Stimulated activated CD4-positive, alpha-beta T cell treated with anti-CD3 and anti-CD28 coated beads, Interleukin-2, amount 100 ng/mL, for 48 hours (primary cell): ENCODE data around the gene FOXL3.
A peak's percentile ranks its signal among the peaks of the same experiment; 100 is the strongest.

Experiments used
- DNase-seq, 2 donors: peaks; one replicate each; pipeline ENCODE4 v3.0.0-alpha.2; 2020

The FOXL3 gene

DNA sequence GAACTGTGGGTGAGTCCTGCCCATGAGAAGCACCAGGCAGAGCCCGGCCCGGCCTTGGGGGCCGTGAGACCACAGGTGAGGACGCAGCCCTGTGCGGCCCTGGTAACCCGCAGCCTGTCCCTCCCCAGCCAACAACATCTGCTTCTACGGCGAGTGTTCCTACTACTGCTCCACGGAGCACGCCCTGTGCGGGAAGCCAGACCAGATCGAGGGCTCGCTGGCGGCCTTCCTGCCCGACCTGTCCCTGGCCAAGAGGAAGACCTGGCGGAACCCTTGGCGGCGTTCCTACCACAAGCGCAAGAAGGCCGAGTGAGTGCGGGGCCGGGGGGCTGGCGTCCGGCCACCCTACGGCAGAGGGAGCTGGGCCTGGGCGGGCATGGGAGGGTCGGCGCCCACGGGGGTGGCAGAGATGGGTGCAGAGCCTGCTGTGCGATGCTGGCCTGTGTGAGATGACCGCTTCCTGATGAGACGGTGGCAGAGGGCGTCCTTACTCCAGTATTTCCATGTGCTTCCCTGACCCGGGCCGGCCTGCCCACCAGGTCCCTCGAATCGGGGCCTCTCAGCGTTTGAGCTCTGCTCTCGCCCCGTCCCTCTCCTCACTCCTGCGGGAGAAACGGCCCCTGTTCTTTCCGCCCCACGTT is 34.1 kb upstream of the FOXL3 start:
- no peak for DNase-seq

DNA sequence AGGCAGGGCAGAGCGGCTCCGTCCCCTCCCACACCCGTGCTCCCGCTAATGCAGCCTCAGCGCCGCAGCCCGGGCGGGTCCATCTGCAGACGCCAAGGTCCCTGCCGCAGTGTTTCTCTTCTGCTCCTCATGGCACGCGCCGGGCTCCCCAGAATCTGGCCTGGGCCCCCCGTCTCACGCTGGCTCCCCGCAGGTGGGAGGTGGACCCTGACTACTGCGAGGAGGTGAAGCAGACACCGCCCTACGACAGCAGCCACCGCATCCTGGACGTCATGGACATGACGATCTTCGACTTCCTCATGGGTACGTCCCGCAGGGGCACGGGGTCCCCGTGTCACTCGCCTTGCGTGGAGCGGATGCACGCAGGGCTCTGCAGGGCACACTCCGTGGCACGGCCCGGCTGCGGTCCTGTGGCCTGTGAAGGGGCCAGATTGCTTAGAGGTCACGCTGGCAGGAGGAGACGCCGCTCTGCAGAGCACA is 33.5 kb upstream of the FOXL3 start:
- no peak for DNase-seq

DNA sequence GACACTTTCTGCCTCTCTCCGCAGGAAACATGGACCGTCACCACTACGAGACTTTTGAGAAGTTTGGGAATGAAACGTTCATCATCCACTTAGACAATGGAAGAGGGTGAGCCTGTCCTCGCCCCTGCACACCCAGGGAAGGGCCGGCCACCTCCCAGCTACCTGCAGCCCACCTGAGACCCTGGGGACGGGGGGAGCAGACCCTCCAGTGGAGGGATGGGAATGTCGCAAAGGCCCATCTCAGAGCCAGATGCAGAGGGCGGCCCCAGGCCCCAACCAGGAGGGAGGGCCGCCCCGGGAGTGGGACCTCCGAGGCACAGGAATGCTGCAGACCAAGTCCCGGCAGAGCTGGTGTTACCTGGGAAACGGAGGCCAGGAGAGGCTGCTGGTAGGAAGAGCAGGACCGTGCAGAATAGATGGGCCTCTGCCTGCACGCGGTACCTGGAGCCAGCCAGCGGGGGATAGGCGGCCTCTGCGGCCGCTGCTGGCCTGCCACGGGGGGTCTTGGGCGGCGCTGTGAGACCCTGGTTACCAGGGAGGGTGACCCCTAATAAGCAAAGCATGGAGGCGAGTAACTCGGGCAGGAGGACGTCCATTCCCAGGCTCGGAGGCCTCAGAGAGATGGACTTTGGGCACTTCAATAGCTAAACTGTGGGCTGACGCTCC is 32.9 kb upstream of the FOXL3 start:
- no peak for DNase-seq

DNA sequence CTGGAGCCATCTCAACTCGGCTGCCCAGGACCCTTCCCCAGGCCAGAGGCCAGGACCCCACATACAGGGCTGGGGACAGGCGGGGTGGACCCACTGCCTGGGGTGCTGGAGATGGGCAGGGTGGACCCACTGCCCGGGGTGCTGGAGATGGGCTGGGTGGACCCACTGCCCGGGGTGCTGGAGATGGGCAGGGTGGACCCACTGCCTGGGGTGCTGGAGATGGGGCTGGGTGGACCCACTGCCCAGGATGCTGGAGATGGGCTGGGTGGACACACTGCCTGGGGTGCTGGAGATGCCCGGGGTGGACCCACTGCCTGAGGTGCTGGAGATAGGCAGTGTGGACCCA is 32.4 kb upstream of the FOXL3 start:
- no peak for DNase-seq

DNA sequence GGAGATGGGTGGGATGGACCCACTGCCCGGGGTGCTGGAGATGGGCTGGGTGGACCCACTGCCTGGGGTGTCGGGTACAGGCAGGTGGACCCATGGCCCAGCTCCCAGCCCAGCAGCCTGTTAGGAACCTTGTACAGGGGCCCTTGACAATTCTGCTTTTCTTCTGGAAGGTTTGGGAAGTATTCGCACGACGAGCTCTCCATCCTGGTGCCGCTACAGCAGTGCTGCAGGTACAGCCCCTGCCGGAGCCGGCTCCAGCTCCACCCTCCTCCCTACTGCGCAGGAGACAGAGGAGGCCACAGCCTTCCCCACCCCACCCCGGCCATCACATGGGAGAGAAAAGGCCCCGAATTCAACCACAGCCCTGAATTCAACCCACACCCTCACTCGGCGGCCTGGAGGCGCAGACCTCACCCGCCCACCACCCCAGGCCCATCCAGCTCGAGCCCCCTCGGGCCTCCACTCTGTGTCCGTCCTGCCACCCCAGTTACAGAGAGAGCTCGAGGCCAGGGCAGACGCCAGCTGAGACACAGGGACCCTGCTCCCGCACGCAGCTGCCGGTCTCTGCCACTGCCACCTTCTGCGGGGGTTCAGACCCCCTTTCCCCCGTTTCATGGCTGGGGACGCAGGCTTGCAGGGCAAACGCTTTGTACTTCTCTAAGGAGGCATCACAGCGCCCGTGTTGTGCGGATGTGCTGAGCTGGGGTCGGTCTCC is 31.3 kb upstream of the FOXL3 start:
- DNase-seq = no peak

DNA sequence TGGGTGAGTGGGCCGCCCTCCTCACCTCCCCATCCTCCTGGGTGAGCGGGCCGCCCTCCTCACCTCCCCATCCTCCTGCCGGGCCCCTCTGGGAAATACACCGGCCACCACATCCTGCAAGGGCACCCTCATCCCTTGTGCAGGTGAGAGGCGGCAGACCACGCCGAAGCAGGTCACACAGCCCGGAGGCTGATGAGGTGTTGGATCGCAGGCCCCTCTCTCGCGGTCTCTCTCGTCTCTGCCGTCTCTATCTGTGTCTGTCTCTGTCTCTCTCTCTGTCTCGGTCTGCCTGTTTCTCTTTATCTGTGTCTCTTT is 30.8 kb upstream of the FOXL3 start:
- no peak for DNase-seq

DNA sequence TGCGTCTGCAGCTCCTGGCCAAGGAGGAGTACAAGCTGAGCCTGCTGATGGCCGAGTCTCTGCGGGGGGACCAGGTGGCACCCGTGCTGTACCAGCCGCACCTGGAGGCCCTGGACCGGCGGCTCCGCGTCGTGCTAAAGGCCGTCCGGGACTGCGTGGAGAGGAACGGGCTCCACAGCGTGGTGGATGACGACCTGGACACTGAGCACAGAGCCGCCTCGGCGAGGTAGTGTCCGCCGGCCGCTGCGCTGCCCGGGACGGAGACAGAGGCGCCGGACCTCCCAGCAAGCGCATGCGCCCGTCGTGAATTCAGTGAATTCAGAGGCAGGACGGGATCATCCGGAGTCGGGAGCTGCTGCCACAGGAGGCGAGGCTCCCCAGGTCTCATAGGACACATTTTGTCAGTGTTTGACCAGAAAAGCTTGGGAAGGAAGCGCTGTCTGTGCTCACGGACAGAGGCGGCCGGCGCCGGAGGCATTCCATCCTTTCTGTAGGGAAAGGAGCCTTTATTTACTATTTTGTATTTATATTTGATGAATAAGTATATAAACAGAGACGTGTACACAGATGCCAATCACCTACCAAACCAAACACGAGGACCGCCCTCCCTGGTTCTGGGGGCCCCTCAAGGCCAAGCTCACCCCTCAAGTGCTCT is 30.1 kb upstream of the FOXL3 start:
- no peak for DNase-seq

DNA sequence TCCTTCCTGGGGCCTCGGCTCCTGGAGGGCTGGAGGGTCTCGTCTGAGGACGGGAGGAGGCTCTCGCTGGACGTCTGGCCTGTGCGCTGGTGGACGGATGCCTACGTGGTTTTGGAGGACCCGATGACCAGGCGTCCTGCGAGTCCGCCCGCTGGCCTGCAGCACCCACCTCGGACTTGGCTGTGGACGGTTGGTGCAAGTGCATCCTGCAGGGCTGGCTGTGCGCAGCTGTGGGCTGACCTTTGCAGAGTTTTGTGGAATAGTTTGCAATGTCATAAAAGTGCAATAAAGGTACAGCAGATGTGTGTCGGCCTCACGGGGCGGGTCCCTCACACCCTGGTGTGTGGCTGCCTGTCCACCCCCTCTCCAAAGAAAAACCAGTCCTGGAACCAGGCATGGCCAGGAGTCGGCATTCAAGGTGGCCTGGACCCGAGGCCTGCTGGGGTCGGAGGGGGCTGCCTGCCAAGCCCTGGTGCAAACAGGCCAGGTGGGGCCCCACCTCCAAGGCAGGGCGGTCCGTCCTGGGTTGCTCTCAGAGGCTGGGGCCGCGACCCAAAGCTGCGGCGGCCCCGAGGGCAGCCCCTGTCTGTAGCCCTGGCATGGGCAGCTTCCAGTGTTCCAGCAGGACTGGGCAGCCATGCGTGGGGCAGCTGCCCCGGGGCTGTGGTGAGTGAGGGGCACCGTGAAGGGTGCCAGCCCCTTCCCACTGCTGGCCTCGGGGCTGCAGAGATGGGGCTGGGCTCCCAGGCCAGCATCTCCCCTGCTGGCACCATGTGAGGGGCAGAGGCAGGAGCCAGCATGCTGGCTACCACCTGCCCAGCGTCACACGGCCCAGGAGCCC is 29.3 kb upstream of the FOXL3 start:
- no peak for DNase-seq

DNA sequence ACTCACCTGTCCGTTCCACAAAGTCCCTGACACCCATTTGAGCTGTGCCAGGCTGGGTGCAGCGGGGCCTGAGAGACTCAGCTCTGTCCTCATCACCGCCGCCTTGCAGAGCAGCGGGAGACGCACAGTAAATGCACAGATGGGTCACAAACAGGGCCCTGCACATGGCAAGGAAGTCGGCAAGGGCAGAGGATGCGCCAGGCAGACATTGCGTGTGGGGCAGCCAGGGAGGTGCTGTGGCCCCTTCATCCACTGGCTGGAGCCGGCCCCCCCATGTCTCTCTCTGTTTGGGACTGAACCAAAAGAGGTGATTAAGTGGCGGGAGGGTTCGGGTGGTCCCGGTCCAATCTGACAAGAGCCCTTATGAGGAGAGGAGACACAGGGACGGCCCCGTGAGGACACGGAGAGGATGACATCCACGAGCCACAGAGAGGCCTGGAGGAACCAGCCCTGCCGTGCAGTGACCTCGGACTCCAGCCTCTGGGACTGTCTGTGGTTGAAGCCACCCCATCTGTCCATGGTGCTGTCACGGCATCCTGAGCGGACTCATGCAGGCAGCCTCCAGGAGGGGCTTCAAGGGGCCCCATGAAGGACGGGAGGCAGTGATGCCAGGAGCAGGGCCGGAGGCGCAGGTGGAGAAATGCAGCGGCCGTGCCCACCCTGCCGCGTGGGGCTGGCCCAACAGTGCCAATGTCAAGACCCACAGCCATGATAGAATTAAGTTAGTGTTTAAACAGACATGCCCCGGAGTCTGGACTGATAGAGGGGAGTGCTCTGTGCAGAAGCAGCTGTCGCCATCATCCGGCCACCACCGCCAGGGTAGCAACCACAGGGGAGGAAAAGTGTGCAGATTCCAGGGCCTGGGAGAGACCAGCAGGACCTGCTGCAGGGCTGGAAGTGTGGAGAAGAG is 28.4 kb upstream of the FOXL3 start:
- DNase-seq = no peak

DNA sequence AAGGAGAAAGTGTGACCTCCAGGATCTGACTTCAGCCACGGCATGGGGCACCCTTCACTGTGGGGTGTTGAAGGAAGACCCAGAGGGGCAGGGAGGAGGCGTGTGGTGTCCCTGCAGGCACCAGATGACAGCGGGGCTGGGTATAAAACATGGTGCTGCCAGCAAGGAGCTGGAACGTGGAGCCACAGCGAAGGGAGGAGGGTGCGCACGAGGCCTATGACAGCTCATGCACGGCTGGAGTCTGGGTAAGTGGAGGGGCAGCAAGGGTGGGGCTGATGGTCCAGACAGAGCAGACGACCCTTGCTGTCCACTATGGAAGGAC is 27.8 kb upstream of the FOXL3 start:
- DNase-seq = no peak

DNA sequence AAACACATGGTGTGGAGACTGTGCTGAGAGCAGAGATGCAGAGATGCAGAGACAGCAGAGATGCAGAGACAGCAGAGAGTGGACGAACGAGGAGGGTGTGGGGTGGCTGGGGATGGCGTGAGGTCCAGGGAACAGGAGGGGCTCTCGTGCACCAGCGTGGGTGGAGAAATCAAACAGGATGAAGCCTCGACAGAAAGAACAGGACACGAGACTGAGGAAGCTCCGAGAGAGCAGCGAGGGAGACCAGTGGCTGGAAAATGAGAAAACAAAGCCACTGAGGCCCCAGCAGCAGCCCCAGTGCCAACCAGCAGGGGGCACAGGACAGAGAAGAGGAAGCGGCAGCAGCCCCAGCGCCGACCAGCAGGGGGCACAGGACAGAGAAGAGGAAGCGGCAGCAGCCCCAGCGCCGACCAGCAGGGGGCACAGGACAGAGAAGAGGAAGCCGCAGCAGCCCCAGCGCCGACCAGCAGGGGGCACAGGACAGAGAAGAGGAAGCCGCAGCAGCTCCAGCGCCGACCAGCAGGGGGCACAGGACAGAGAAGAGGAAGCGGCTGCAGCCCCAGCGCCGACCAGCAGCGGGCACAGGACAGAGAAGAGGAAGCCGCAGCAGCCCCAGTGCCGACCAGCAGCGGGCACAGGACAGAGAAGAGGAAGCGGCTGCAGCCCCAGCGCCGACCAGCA is 27.2 kb upstream of the FOXL3 start:
- DNase-seq = peak; percentile 76 to 85

DNA sequence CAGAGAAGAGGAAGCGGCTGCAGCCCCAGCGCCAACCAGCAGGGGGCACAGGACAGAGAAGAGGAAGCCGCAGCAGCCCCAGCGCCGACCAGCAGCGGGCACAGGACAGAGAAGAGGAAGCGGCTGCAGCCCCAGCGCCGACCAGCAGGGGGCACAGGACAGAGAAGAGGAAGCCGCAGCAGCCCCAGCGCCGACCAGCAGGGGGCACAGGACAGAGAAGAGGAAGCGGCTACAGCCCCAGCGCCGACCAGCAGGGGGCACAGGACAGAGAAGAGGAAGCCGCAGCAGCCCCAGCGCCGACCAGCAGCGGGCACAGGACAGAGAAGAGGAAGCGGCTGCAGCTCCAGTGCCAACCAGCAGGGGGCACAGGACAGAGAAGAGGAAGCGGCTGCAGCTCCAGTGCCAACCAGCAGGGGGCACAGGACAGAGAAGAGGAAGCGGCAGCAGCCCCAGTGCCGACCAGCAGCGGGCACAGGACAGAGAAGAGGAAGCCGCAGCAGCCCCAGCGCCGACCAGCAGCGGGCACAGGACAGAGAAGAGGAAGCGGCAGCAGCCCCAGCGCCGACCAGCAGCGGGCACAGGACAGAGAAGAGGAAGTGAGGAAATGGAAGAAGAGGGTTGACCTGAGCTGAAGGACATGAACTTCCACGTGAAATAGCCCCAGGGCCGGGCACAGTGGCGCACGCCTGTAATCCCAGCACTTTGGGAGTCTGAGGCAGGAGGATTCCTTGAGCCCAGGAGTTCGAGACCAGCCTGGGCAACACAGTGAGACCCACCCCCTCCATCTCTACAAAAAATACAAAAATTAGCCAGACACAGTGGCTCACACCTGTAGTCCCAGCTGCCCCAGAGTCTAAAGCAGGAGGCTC is 26.3 kb upstream of the FOXL3 start:
- DNase-seq = peak; percentile 48 to 86

DNA sequence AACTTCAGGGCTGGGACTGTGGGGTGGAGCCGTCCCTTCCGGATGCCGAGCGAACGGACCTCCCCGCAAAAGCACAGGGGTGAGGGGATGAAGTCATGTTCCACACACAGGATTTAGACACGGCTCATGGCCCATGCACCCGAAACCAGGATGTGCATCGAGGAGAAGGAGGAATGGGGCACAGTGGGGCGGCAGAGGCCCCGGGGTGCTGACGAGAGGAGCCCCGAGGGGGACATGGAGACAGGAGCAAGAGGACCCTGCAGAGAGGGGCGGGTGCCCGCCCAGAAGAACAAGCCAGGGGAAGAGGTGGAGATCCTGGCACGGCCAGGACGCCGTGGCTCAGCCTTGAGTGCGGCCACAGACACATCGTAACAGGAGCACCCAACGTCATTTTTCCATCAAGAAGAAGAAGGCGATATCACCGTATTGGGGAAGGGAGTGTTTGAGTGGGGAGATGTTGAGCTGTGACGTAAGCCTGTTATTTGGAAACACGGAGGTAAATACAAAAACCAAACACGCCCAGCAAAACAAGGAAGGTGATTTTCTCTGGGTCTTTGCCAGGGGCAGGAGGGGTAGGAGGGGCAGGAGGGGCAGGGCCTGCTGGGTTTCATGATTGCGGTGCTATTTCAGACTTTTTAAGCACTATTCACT is 25.3 kb upstream of the FOXL3 start:
- DNase-seq = no peak

DNA sequence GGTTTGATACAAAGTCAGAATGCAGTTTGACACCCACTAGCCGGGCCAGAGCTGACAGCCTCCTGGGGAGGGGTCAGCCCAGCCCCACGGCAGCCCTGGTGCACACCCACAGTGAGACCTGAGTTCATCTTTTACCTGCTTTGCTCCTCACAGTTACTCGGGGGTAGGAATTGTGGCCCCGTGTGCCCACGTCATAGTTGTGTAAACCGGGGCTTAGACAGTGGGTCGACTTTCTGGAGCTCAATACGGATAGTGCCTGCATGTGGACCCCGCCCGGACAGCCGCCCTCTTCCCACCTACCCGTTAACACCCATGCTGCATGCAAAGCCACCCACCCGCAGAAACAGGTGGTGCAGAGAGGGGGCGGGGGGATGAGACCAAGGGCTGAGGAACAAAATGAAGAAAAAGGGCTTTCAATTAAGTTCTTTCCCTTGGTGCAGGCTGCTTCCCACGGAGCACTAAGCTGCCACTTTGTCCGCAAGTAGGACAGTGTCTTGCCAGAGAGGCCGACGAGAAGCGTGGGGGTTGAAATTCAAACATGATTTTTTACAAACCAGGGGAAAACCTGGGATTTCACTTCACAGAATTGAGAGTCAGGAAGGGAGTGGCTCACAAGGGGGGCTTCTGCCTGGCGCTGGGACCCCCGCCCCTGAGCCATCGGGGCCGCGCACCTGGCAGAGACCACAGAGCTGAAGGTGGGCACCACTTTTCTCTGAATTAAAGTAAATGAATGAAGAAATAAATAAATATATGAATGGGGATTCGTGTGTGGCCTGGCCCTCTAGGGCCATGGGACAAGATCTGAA is 24.6 kb upstream of the FOXL3 start:
- no peak for DNase-seq

DNA sequence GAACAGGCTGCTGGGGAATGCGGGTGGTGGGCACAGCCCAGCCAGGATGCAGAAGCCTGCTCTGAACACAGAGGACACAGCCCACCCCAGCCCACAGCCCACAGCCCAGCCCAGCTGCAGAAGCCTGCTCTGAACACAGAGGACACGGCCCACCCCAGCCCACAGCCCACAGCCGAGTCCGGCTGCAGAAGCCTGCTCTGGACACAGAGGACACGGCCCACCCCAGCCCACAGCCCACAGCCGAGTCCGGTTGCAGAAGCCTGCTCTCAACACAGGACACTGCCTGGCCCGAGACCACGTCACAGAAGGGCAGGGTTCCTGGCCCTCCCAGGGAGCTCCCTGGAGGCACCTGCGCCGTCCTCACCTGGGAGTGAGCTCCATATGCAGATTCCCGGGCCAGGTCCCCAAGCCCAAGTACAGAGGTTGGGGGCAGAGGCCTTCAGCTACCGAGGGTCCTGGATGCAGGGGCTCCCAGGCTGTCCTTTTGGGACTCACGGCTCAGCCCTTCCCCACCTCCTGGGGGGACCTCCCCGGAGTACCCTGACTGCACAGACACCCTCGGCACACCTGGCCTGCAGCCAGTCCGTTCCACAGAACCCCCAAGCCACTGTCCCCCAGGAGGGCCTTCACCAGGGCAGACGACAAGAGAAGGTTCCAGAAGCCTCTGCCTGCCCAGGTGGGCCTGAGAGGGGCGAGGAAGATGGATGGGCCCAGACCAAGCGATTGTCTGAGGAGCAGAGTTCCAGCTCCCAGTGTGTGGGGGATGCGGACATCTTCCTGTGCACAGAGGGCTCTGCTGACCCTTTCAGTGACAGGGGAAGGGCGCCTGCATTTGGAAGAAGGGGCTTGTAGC is 23.7 kb upstream of the FOXL3 start:
- no peak for DNase-seq

DNA sequence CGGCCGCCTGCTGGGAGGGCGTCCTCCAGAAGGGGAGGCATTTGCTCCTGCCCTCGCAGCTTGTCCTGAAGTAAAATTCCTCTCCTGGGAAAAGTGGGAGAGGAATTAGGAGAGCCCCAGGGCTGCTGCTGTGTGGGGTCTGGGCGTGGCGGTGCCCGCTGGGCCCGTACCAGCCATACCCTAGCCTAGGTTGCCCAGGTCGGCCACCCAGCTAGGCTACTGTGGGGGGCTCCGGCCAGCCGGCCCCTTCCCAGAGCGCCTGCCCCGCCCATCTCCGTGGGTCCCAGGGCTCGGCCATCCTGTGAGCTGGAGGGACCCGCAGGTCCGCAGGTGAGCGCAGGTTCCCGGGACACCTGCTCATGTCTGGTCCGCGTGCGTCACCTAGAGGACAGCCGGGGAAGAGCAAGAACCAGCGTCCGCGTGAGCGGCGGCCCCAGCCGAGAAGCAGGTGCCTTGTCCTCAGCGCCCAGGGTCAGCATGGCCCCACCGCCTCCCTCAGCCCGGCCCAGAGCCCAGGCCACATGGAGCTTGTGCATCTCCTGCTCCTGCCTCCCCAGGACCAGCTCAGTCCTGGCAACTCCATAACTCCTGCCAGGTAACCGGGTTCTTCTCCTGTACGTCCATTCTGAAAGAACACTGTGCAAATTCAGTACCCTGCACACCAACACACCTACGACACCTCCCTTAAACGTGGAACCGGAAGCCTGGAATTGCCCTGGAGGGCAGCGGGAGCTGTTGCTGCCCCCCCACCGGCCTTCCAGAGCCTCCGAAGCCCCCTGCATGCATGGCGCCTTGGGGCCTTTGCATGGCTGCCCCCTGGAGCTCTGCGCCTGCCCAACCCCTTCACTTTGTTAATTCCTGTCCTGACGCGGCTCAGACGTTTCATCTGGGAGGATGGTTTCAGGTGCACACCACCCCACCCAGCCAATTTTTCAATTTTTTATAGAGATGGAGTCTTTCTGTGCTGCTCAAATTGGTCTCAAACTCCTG is 22.8 kb upstream of the FOXL3 start:
- no peak for DNase-seq

DNA sequence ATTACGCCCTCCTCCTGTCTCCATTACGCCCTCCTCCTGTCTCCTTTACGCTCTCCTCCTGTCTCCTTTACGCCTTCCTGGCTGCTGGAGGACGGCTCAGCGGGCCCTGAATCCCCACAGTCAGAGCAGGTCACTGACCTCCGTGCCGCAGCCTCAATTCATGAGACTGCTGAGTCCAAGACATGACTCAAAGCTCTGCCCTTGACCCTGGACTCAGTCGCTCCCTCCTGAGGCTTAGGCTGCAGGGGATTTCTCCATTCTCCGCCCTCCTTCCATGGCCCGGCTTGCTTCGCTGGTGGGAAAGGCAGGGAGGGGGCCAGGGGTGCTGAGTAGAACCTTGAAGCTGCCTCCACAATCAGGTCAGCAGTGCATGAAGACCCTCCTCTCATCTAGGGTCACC is 21.0 kb upstream of the FOXL3 start:
- DNase-seq = no peak
